ENCODE results near the gene TMEM220. TPM values are rescaled to one million over a fixed set of nuclear protein-coding genes. Genes with fewer than 3 reads are reported as not detected.

The TMEM220 gene
- total RNA-seq, 1 experiment from 2014 or later: not detected

GRCh38 chr17:10758062-10758461, 28.2 kb upstream of the TMEM220 start:
- ChIA-PET RAD21 (ENCODE audit: low non-redundant PET in 1 of 2, low total read pairs in 2 of 2, uncharacterized antibody in 2 of 2, unreplicated experiment in 2 of 2) (no interaction called here), POLR2A (no interaction called here), CTCF (no interaction called here)
- Histone ChIP-seq H3K9ac (ENCODE audit: low read length) (no peak overlapping the region), H3K9me3 (ENCODE audit: control insufficient read depth in 1 of 2, insufficient read depth in 1 of 2, low read depth in 1 of 2, low read length in 2 of 2) (no peaks in the 10 kb centered on the region), H3K9me2 (ENCODE audit: insufficient read depth) (no peaks in the 10 kb centered on the region), H3K27me3 (ENCODE audit: insufficient read depth, low read length) (no peaks in the 10 kb centered on the region), H3K4me1 (ENCODE audit: control insufficient read depth in 1 of 2, insufficient read depth in 2 of 2, low read length in 2 of 2) (no peaks in the 10 kb centered on the region), H3K4me3 (replicated peaks in 1 of 2; ENCODE audit: low read depth in 1 of 2, low read length in 2 of 2) (no peak overlapping the region), H2AFZ (ENCODE audit: low read depth, low read length, poor library complexity, severe bottlenecking) (no peak overlapping the region), H3K27ac (ENCODE audit: low read depth, low read length) (no peak overlapping the region), H4K20me1 (ENCODE audit: insufficient read depth) (no peaks in the 10 kb centered on the region), H3K36me3 (ENCODE audit: control insufficient read depth in 1 of 2, insufficient read depth in 2 of 2, low read length in 2 of 2) (no peaks in the 10 kb centered on the region), H3K79me2 (ENCODE audit: insufficient read depth, low read length) (no peaks in the 10 kb centered on the region), H3K4me2 (ENCODE audit: low read length) (no peak overlapping the region)
- no peak for DNase-seq (ENCODE audit: low read depth, low spot score)
- TF ChIP-seq CEBPB (IDR thresholded peaks at IDR 0.05; ENCODE audit: low read depth) (no peak), SRF (IDR thresholded peaks at IDR 0.05; ENCODE audit: low read depth) (no peak), CBX3 (IDR thresholded peaks at IDR 0.05; ENCODE audit: low read depth) (no peak), FOSL1 (IDR thresholded peaks at IDR 0.05; ENCODE audit: low read depth) (no peak), EGR1 (IDR thresholded peaks at IDR 0.05; ENCODE audit: low read depth) (no peak), POLR2A (IDR thresholded peaks at IDR 0.05; ENCODE audit: borderline replicate concordance, extremely low read depth, insufficient read depth, insufficient read length) (no peak), EZH2 (IDR thresholded peaks at IDR 0.05) (no peak), EZH2phosphoT487 (IDR thresholded peaks at IDR 0.05; ENCODE audit: borderline replicate concordance) (no peak), REST (IDR thresholded peaks at IDR 0.05; ENCODE audit: low read depth) (no peak), RAD21 (IDR thresholded peaks at IDR 0.05; ENCODE audit: low read depth) (no peak), ELF1 (IDR thresholded peaks at IDR 0.05; ENCODE audit: borderline replicate concordance, low read depth) (no peak), CTCF (IDR thresholded peaks at IDR 0.05 in 2 of 3, conservative IDR thresholded peaks at IDR 0.05 in 1 of 3; ENCODE audit: borderline replicate concordance in 1 of 3, insufficient read depth in 1 of 3, low read depth in 2 of 3, low read length in 2 of 3) (no peak), ZBTB33 (IDR thresholded peaks at IDR 0.05; ENCODE audit: extremely low read depth, insufficient replicate concordance, low read length) (no peak), MAX (IDR thresholded peaks at IDR 0.05) (no peak), ZNF274 (IDR thresholded peaks at IDR 0.05; ENCODE audit: low read depth, low read length) (no peak), YY1 (IDR thresholded peaks at IDR 0.05; ENCODE audit: extremely low read depth, insufficient replicate concordance, low read depth, low read length) (no peak), ATF3 (IDR thresholded peaks at IDR 0.05) (no peak), SIN3A (IDR thresholded peaks at IDR 0.05; ENCODE audit: low read depth) (no peak)
- no peak for ATAC-seq
- intact Hi-C loops (cut with micrococcal nuclease): no loop called here
- BruUV-seq (replicated peaks): no TSS peak
